Nephron (organoid): ENCODE measurements around the gene SLC34A1.
"Not testable (repeated sequence)": the region's sequence is repeated elsewhere in the genome, so short reads cannot be mapped to it uniquely, and the experiment has no call there.

Experiments used
- H3K27ac Mint-ChIP-seq, 3 experiments: 2 replicates each; pipeline ENCODE4 v1.8.0; 2020; ENCODE audit warnings: mixed read lengths in 3 of 3, mild to moderate bottlenecking in 2 of 3, moderate library complexity in 1 of 3
- H3K27me3 Mint-ChIP-seq: 2 replicates; pipeline ENCODE4 v1.8.0; 2021; ENCODE audit warnings: low read depth, mild to moderate bottlenecking, moderate library complexity, mixed read lengths
- H3K36me3 Mint-ChIP-seq: 2 replicates; pipeline ENCODE4 v1.8.0; 2020; ENCODE audit warnings: low read depth, mixed read lengths
- H3K4me1 Mint-ChIP-seq: 2 replicates; pipeline ENCODE4 v1.8.0; 2020; ENCODE audit warnings: mixed read lengths
- H3K4me3 Mint-ChIP-seq, 3 experiments: 2 replicates each; pipeline ENCODE4 v1.8.0; 2020; ENCODE audit warnings: mild to moderate bottlenecking in 3 of 3, mixed read lengths in 3 of 3, moderate library complexity in 2 of 3
- H3K9me3 Mint-ChIP-seq: 2 replicates; pipeline ENCODE4 v1.8.0; 2020; ENCODE audit warnings: mixed read lengths
- CTCF ChIP-seq, 3 experiments: fragments of 200-600 bp; sonication (generic); IDR thresholded peaks; one replicate each; pipeline ENCODE4 v1.5.0; 2021; ENCODE audit warnings: antibody characterized with exemption in 3 of 3; ENCODE audit not compliant: unreplicated experiment in 3 of 3

The SLC34A1 gene

GRCh38 chr5:177338251-177339106, 45.8 kb upstream of the SLC34A1 start:
- Mint-ChIP-seq H3K4me1 (no peaks in the 10 kb centered on the region), H3K36me3 (peaks cover 44% of the 10 kb centered on the region), H3K4me3 (no peak overlapping the region), H3K27ac (no peak overlapping the region), H3K9me3 (no peaks in the 10 kb centered on the region), H3K27me3 (no peaks in the 10 kb centered on the region)
- TF ChIP-seq CTCF (IDR thresholded peaks at IDR 0.05; ENCODE audit: unreplicated experiment in 3 of 3), result no peak

- Mint-ChIP-seq H3K9me3 (no peaks in the 10 kb centered on the region), H3K27me3 (no peaks in the 10 kb centered on the region), H3K4me3 (no peak overlapping the region), H3K4me1 (no peaks in the 10 kb centered on the region), H3K27ac (no peak overlapping the region), H3K36me3 (peaks cover 40% of the 10 kb centered on the region)
- TF ChIP-seq CTCF (IDR thresholded peaks at IDR 0.05; ENCODE audit: unreplicated experiment in 3 of 3), result no peak
These were observed 45.1 kb upstream of the SLC34A1 start for GRCh38 chr5:177339107-177339638.

- H3K4me3 Mint-ChIP-seq, H3K4me1 Mint-ChIP-seq, H3K27me3 Mint-ChIP-seq: not testable (repeated sequence)
These were observed 41.2 kb upstream of the SLC34A1 start for GRCh38 chr5:177343000-177343399.

GRCh38 chr5:177343777-177344176, 40.5 kb upstream of the SLC34A1 start:
- Mint-ChIP-seq H3K4me1 (peaks cover 6% of the 10 kb centered on the region), H3K27ac (no peak overlapping the region), H3K9me3 (no peaks in the 10 kb centered on the region), H3K36me3 (peaks cover 35% of the 10 kb centered on the region), H3K4me3 (no peak overlapping the region), H3K27me3 (no peaks in the 10 kb centered on the region)
- TF ChIP-seq CTCF (IDR thresholded peaks at IDR 0.05; ENCODE audit: unreplicated experiment in 3 of 3), result no peak

More at GRCh38 chr5:177343000-177343399, 41.2 kb upstream of the SLC34A1 start:
- H3K36me3 Mint-ChIP-seq, result peaks cover 35% of the 10 kb centered on the region
- not testable (repeated sequence) for H3K9me3 Mint-ChIP-seq, H3K27ac Mint-ChIP-seq

GRCh38 chr5:177344891-177345290, 39.3 kb upstream of the SLC34A1 start:
- peaks cover 29% of the 10 kb centered on the region for H3K36me3 Mint-ChIP-seq
- TF ChIP-seq CTCF (IDR thresholded peaks at IDR 0.05; ENCODE audit: unreplicated experiment in 3 of 3), result no peak
- no peak overlapping the region for H3K27ac Mint-ChIP-seq
- peaks cover 16% of the 10 kb centered on the region for H3K4me1 Mint-ChIP-seq
- peaks cover 3% of the 10 kb centered on the region for H3K27me3 Mint-ChIP-seq
- no peak overlapping the region for H3K4me3 Mint-ChIP-seq
- no peaks in the 10 kb centered on the region for H3K9me3 Mint-ChIP-seq

GRCh38 chr5:177346820-177347219, 37.4 kb upstream of the SLC34A1 start:
- no peak overlapping the region for H3K27ac Mint-ChIP-seq
- TF ChIP-seq CTCF (IDR thresholded peaks at IDR 0.05; ENCODE audit: unreplicated experiment in 3 of 3), result no peak
- H3K27me3 Mint-ChIP-seq, result peaks cover 3% of the 10 kb centered on the region
- peaks cover 31% of the 10 kb centered on the region for H3K4me1 Mint-ChIP-seq
- peak overlapping the region in 1 of 3 experiments; percentile 38 for H3K4me3 Mint-ChIP-seq
- no peaks in the 10 kb centered on the region for H3K9me3 Mint-ChIP-seq
- H3K36me3 Mint-ChIP-seq, result peaks cover 19% of the 10 kb centered on the region
